DOHH2 (cell line): Measurements from ENCODE around the gene LRMDA.

Source experiments
- EZH2phosphoT487 ChIP-seq: fragments of 200-600 bp; sonication (generic); IDR thresholded peaks from 2 replicates; pipeline ENCODE4 v1.6.1; 2017; ENCODE audit warnings: borderline replicate concordance, mild to moderate bottlenecking, antibody characterized with exemption, low read length, moderate library complexity, mixed read lengths
- TF ChIP-seq, protein P1 (sequence below): fragments of 200-600 bp; sonication (generic); IDR thresholded peaks from one replicate; pipeline ENCODE4 v1.5.1; 2014; ENCODE audit warnings: antibody characterized with exemption, mild to moderate bottlenecking, low read depth, low read length; ENCODE audit not compliant: poor library complexity, severe bottlenecking

DNA sequence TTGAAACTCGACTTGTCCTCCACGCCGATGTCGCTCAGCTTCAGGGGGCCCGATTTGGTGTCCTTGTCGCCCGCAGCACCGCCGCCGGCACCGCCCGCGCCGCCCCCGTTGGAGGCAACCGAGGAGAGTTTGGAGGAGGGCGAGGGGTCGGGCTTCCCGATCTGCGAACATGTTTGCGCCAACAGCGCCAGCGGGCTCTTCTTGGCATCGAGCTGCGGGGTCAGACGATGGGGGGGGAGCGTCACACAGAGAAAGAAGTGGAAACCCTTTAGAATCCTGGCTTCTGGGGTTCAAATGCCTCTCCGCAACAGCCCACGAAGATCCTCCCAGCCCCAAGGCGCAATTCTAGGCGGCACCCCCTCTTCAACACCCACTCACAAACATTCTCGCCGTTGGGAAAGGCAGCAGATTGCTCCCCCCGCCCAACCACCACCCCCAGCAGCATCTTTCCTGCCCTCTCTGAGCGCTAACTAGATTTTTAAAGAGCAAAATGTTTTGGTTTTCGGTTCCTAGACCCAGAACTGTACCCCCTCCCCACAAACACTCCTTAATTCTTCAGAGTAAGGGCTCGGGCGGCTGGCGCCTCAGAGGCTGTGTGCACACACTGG is 31.2 kb upstream of the LRMDA start:
- TF ChIP-seq, protein P1, sequence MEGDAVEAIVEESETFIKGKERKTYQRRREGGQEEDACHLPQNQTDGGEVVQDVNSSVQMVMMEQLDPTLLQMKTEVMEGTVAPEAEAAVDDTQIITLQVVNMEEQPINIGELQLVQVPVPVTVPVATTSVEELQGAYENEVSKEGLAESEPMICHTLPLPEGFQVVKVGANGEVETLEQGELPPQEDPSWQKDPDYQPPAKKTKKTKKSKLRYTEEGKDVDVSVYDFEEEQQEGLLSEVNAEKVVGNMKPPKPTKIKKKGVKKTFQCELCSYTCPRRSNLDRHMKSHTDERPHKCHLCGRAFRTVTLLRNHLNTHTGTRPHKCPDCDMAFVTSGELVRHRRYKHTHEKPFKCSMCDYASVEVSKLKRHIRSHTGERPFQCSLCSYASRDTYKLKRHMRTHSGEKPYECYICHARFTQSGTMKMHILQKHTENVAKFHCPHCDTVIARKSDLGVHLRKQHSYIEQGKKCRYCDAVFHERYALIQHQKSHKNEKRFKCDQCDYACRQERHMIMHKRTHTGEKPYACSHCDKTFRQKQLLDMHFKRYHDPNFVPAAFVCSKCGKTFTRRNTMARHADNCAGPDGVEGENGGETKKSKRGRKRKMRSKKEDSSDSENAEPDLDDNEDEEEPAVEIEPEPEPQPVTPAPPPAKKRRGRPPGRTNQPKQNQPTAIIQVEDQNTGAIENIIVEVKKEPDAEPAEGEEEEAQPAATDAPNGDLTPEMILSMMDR = no peak
- no peak for TF ChIP-seq EZH2phosphoT487
